Measurements from ENCODE around the gene ODF4. TPM values are rescaled to one million over a fixed set of nuclear protein-coding genes. Genes with fewer than 3 reads are reported as not detected.

The ODF4 gene
- total RNA-seq, 1 experiment from 2014 or later, result not detected

DNA sequence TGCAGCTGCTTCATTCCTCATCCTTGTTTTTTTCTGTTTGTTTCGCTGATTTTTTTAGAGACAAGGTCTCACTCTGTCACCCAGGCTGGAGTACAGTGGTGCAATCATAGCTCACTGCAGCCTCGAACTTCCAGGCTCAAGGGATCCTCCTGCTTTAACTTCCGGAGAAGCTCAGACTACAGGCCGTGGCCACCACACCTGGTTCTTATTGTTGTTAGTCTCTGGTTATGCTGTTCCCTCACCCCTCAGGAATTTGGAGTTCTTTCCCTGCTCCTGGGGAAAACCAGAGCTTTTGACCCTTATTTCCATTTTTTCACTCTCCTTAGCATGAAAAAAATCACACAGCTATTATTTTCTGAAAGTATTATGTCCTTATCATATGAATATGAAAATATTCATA lies 1.8 kb downstream of the ODF4 start (continued):
- TF ChIP-seq, protein P1, sequence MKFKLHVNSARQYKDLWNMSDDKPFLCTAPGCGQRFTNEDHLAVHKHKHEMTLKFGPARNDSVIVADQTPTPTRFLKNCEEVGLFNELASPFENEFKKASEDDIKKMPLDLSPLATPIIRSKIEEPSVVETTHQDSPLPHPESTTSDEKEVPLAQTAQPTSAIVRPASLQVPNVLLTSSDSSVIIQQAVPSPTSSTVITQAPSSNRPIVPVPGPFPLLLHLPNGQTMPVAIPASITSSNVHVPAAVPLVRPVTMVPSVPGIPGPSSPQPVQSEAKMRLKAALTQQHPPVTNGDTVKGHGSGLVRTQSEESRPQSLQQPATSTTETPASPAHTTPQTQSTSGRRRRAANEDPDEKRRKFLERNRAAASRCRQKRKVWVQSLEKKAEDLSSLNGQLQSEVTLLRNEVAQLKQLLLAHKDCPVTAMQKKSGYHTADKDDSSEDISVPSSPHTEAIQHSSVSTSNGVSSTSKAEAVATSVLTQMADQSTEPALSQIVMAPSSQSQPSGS (CRISPR knock-in tag; IDR thresholded peaks at IDR 0.05; ENCODE audit: borderline replicate concordance, low read depth), result no peak

GRCh38 chr17:8345052-8345690 lies 5.5 kb downstream of the ODF4 start:
- ChIA-PET CTCF (interaction anchor here (0.9 kb wide), 1 partner anchor 39 kb away, joined by 3 read pairs; no protein-coding TSS in a partner anchor), POLR2A (no interaction called here)
- H3K27ac Mint-ChIP-seq, result no peak overlapping the region
- TF ChIP-seq GTF2I (CRISPR knock-in tag; conservative IDR thresholded peaks at IDR 0.05) (no peak), CDX4 (CRISPR knock-in tag; IDR thresholded peaks at IDR 0.05; ENCODE audit: borderline replicate concordance) (no peak), ZNF121 (CRISPR knock-in tag; IDR thresholded peaks at IDR 0.05) (no peak), USF1 (CRISPR knock-in tag; IDR thresholded peaks at IDR 0.05) (no peak), NR1H2 (CRISPR knock-in tag; IDR thresholded peaks at IDR 0.05) (no peak), ZNF263 (CRISPR knock-in tag; IDR thresholded peaks at IDR 0.05; ENCODE audit: low read depth) (no peak), OVOL2 (CRISPR knock-in tag; IDR thresholded peaks at IDR 0.05; ENCODE audit: borderline replicate concordance) (no peak), ZMAT4 (CRISPR knock-in tag; IDR thresholded peaks at IDR 0.05) (no peak)
- TF ChIP-seq, protein P2, sequence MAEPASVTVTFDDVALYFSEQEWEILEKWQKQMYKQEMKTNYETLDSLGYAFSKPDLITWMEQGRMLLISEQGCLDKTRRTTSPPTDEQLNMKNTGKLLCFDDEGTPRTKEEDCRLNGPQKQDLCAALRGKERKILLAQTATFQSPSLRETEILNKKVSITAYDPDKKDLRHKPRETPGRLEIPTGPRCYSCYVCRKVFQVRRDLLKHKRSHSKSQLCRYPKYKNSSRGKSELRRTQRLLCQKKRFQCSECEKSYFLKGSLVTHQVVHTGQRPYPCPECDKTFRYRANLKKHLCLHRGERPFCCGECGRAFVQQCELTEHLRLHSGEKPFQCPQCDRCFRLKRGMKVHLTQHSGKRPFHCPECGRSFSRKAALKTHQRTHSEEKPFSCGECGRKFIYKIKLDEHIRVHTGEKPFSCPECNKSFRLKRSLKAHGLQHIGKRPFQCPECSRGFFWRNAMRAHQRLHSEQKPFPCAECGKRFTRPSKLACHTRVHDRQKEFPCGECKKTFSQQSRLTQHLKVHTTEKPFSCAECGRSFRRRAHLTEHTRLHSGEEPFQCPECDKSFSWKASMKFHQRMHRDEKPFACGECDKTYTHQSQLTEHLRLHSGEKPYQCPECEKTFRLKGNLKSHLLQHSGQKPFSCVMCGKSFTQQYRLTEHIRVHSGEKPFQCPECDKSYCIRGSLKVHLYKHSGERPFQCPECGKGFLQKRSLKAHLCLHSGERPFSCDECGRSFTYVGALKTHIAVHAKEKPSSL (CRISPR knock-in tag; conservative IDR thresholded peaks at IDR 0.05), result no peak
- no peak overlapping the region for H3K4me3 Mint-ChIP-seq
- ATAC-seq (0 out of 2 replicates have a peak, but pooled peaks have one; percentile 39), DNase-seq (ENCODE audit: low spot score) (no peak)
- no peaks in the 10 kb centered on the region for H3K9me3 Mint-ChIP-seq
- no peaks in the 10 kb centered on the region for H3K27me3 Mint-ChIP-seq (ENCODE audit: low read depth)
- H3K36me3 Mint-ChIP-seq, result no peaks in the 10 kb centered on the region
- H3K4me1 Mint-ChIP-seq, result peaks cover 4% of the 10 kb centered on the region

- POLR2A ChIA-PET, result interaction anchor here (1.4 kb wide), 1 partner anchor 7 kb away, joined by 4 read pairs; no protein-coding TSS in a partner anchor
- H3K4me3 Mint-ChIP-seq, result no peak overlapping the region
- peaks cover 4% of the 10 kb centered on the region for H3K4me1 Mint-ChIP-seq
- H3K36me3 Mint-ChIP-seq, result no peaks in the 10 kb centered on the region
- CTCF ChIA-PET, result interaction anchor here (1.0 to 1.1 kb wide), 2 partner anchors 8 to 31 kb away, joined by 3 read pairs; partner anchors contain the start of gene KRABD2
- H3K27ac Mint-ChIP-seq, result no peak overlapping the region
- no peaks in the 10 kb centered on the region for H3K27me3 Mint-ChIP-seq (ENCODE audit: low read depth)
- no peaks in the 10 kb centered on the region for H3K9me3 Mint-ChIP-seq
- DNase-seq (ENCODE audit: low spot score) (no peak), ATAC-seq (no peak)
- TF ChIP-seq ZNF232 (CRISPR knock-in tag; IDR thresholded peaks at IDR 0.05), result no peak
- TF ChIP-seq, protein P3, sequence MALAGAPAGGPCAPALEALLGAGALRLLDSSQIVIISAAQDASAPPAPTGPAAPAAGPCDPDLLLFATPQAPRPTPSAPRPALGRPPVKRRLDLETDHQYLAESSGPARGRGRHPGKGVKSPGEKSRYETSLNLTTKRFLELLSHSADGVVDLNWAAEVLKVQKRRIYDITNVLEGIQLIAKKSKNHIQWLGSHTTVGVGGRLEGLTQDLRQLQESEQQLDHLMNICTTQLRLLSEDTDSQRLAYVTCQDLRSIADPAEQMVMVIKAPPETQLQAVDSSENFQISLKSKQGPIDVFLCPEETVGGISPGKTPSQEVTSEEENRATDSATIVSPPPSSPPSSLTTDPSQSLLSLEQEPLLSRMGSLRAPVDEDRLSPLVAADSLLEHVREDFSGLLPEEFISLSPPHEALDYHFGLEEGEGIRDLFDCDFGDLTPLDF (CRISPR knock-in tag; IDR thresholded peaks at IDR 0.05), result no peak
- TF ChIP-seq ZBTB43 (CRISPR knock-in tag; IDR thresholded peaks at IDR 0.05), result no peak
- no peak for TF ChIP-seq TEAD1 (CRISPR knock-in tag; IDR thresholded peaks at IDR 0.05)
- TF ChIP-seq, protein P4, sequence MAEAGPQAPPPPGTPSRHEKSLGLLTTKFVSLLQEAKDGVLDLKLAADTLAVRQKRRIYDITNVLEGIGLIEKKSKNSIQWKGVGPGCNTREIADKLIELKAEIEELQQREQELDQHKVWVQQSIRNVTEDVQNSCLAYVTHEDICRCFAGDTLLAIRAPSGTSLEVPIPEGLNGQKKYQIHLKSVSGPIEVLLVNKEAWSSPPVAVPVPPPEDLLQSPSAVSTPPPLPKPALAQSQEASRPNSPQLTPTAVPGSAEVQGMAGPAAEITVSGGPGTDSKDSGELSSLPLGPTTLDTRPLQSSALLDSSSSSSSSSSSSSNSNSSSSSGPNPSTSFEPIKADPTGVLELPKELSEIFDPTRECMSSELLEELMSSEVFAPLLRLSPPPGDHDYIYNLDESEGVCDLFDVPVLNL (CRISPR knock-in tag; IDR thresholded peaks at IDR 0.05; ENCODE audit: borderline replicate concordance, low read depth), result no peak
- TF ChIP-seq, protein P2 (CRISPR knock-in tag; conservative IDR thresholded peaks at IDR 0.05), result no peak
- TF ChIP-seq, protein P5, sequence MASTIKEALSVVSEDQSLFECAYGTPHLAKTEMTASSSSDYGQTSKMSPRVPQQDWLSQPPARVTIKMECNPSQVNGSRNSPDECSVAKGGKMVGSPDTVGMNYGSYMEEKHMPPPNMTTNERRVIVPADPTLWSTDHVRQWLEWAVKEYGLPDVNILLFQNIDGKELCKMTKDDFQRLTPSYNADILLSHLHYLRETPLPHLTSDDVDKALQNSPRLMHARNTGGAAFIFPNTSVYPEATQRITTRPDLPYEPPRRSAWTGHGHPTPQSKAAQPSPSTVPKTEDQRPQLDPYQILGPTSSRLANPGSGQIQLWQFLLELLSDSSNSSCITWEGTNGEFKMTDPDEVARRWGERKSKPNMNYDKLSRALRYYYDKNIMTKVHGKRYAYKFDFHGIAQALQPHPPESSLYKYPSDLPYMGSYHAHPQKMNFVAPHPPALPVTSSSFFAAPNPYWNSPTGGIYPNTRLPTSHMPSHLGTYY (CRISPR knock-in tag; IDR thresholded peaks at IDR 0.05), result no peak
- TF ChIP-seq NFYB (CRISPR knock-in tag; conservative IDR thresholded peaks at IDR 0.05; ENCODE audit: low read depth), result no peak
- no peak for TF ChIP-seq OVOL2 (CRISPR knock-in tag; IDR thresholded peaks at IDR 0.05; ENCODE audit: borderline replicate concordance)
Observed at GRCh38 chr17:8345951-8346665, 6.5 kb downstream of the ODF4 start.

Measured in WTC11 (cell line).